Measurements from ENCODE around the gene VPS13C.
A peak's percentile ranks its signal among the peaks of the same experiment; 100 is the strongest.

- TF ChIP-seq, protein P1, sequence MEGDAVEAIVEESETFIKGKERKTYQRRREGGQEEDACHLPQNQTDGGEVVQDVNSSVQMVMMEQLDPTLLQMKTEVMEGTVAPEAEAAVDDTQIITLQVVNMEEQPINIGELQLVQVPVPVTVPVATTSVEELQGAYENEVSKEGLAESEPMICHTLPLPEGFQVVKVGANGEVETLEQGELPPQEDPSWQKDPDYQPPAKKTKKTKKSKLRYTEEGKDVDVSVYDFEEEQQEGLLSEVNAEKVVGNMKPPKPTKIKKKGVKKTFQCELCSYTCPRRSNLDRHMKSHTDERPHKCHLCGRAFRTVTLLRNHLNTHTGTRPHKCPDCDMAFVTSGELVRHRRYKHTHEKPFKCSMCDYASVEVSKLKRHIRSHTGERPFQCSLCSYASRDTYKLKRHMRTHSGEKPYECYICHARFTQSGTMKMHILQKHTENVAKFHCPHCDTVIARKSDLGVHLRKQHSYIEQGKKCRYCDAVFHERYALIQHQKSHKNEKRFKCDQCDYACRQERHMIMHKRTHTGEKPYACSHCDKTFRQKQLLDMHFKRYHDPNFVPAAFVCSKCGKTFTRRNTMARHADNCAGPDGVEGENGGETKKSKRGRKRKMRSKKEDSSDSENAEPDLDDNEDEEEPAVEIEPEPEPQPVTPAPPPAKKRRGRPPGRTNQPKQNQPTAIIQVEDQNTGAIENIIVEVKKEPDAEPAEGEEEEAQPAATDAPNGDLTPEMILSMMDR (IDR thresholded peaks at IDR 0.05): peak; percentile 28; the same call in 1 of the 2 replicates
- TF ChIP-seq POLR2AphosphoS5 (IDR thresholded peaks at IDR 0.05; ENCODE audit: low read depth, low read length): no peak
Measured at GRCh38 chr15:62067448-62068044, 7.3 kb upstream of the VPS13C start.
